ENCODE data around the gene SUMO1.
A peak's percentile ranks its signal among the peaks of the same experiment; 100 is the strongest.
"Not testable (repeated sequence)": the region's sequence is repeated elsewhere in the genome, so short reads cannot be mapped to it uniquely, and the experiment has no call there.

SUMO1 gene

GRCh38 chr2:202238234-202239197 is at the start of gene SUMO1:
Gene SUMO1 (minus strand): TSS chr2:202238597. CDS start chr2:202238451, 146 bp downstream.
- peak; percentile 95 for DNase-seq

DNA sequence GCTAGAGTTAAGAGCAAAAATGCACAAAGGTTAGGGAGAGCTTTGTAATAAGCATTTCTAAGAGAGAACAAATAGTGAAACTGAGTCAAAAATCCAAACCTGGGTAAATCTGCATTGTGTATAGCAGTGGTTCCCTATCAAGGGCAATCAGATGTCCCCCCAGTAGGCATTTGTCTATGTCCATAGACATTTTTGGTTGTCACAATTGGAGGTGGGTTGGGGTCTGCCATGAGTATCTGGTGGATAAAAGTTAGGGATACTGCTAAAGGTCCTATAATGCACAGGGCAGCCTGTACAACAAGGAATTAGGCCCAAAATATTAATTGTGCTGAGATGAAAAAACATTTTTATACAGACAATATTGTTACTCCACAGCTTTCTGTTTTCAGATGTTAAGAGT is 48.2 kb upstream of the SUMO1 start:
- DNase-seq: no peak

DNA sequence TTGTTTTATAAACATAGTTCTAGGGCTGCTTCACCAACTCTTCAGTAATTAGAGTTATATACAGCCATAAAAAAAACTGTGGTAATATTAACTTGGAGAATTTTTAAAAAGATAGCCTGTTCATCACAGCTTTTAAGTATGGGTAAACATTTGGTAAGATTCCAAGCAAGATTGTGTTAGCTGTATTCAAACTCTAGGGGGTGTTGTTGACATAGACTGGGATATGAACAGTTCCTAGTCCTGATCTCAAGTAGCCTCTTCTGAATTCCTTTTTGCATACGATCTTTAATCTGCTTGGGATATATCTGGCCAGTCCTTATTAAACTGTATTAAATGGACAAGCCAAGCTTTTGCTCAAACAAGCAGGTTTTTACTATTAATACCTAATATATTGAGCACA is 40.5 kb upstream of the SUMO1 start:
- no peak for DNase-seq

- peak; percentile 78 for DNase-seq
Observed at GRCh38 chr2:202278036-202278760, 39.8 kb upstream of the SUMO1 start.

DNA sequence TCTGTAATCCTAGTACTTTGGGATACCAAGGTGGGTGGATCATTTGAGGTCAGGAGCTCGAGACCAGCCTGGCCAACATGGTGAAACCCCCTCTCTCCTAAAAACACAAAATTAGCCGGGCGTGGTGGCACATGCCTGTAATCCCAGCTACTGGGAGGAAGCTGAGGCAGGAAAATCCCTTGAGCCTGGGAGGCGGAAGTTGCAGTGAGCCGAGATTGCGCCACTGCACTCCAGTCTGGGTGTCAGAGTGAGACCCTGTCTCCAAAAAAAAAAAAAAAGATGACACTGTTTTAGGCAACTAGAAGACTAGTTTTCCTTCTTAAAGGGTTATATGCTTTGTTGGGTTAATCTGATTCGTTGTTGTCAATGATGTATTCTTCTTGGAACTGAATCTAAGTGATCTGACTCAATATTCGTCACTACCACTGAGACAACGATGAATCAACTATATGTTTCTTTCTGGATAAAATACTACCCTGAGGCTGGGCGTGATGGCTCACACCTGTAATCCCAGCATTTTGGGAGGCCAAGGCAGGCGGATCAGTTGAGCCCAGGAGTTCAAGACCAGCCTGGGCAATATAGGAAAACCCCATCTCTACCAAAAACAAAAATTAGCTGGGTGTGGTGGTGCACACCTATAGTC is 37.8 kb upstream of the SUMO1 start:
- peak; percentile 41 for DNase-seq

- peak; percentile 21 for DNase-seq
Observed at GRCh38 chr2:202270487-202270886, 32.1 kb upstream of the SUMO1 start.

GRCh38 chr2:202269585-202269984 is 31.2 kb upstream of the SUMO1 start:
- peak; percentile 50 for DNase-seq

- peak; percentile 49 for DNase-seq
Observed at GRCh38 chr2:202267495-202267894, 29.1 kb upstream of the SUMO1 start.

DNA sequence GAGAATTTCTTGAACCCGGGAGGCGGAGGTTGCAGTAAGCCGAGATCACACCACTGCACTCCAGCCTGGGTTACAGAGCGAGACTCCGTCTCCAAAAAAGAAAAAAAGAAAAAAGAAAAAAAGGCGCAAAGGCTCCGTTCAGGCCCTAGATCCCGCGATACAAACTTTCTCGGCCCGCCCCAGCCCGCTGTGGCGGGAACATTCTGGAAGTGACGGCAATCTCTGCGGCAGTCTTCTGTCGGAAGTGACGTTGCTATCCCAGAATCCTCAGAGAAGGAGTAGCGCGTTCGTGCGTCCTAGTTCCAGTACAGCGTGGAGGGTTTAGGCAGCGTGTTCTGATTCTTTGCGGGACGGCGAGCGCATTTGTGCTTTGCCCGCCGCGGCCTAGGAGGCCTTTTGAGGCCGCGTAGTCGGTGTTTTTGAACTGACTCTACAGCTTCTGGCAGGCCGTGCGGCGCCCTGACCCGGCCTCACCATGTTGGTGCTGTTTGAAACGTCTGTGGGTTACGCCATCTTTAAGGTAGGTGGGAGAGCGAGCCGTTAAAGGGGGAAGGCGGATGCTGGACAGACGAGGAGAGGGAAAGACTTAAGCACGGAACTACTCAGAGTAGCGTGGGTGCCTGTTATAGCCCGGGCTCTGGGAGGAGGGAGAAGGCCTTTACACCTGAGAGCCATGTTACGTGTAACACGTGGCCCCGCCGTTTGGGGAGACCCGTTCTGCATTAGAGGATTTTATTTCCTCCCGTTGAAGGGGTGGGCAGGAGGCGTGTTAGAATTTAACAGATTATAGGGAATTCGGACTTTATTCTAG is 27.3 kb upstream of the SUMO1 start, which contains the start of gene NOP58:
Gene NOP58, plus strand, starts transcription at position 297 of the 811 bp plus-strand sequence. Its CDS starts 179 bp downstream, at position 476.
- peak; percentile 97 for DNase-seq

DNA sequence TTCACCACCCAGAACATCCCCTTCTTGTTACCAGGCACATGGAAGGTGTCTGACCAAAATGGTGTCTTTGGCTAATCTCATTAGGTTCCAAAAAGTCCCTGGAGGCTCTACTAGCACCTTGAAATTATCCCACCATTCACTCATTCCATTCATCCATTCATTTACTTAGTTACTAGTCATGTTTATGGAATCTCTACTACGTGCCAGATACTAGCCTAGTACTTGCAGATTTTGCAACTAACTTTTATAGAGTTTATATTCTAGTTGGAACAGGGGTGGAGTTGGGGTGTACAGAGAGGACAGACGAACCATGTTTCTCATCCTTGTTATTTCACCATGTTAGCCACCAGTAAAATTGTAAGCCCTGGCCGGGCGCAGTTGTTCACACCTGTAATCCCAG is 23.1 kb upstream of the SUMO1 start:
- DNase-seq: no peak

- no peak for DNase-seq
Observed at GRCh38 chr2:202251494-202251893, 13.1 kb upstream of the SUMO1 start.

GRCh38 chr2:202249521-202250253 is 11.3 kb upstream of the SUMO1 start:
- DNase-seq: no peak

DNA sequence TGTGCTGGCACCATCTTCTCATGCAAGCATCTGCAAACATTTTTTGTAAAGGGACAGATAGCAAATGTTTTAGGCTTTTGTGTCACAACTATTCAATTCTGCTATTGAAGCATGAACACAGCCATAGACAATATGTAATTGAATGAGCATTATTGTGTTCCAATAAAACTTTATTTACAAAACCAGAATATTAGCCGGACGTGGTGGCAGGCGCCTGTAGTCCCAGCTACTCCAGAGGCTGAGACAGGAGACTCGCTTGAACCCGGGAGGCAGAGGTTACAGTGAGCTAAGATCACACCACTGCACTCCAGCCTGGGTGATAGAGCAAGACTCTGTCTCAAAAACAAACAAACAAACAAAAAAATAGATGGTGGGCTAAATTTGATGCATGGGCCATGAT is 9.3 kb upstream of the SUMO1 start:
- not testable (repeated sequence) for DNase-seq

GRCh38 chr2:202237787-202238233 is 587 bp downstream of the SUMO1 start:
- peak; percentile 23 for DNase-seq

- DNase-seq: no peak
Observed at GRCh38 chr2:202221873-202222272, 16.5 kb downstream of the SUMO1 start.

GRCh38 chr2:202215179-202215578 is 23.2 kb downstream of the SUMO1 start:
- no peak for DNase-seq

- DNase-seq: no peak
Observed at GRCh38 chr2:202208526-202208925, 29.9 kb downstream of the SUMO1 start.

GRCh38 chr2:202204855-202205254 is 33.5 kb downstream of the SUMO1 start:
- no peak for DNase-seq

GRCh38 chr2:202203348-202203747 is 35.0 kb downstream of the SUMO1 start:
- no peak for DNase-seq

GRCh38 chr2:202201220-202202160 is 36.9 kb downstream of the SUMO1 start:
- no peak for DNase-seq
